DOHH2 (cell line): Measurements from ENCODE around the gene QPCTL.
A peak's percentile ranks its signal among the peaks of the same experiment; 100 is the strongest.
"Not testable (repeated sequence)": the region's sequence is repeated elsewhere in the genome, so short reads cannot be mapped to it uniquely, and the experiment has no call there.

Experiments used
- H3F3A ChIP-seq: fragments of 200-600 bp; sonication (generic), shearing (Covaris generic); 2 replicates; pipeline ENCODE4 v1.6.0; 2016; ENCODE audit warnings: antibody characterized with exemption, mild to moderate bottlenecking; ENCODE audit not compliant: control insufficient read depth, insufficient read depth
- H3K27ac ChIP-seq: fragments of 200-600 bp; sonication (generic); 2 replicates; pipeline ENCODE4 v1.5.1; 2014; ENCODE audit warnings: low read depth, mild to moderate bottlenecking, low read length, moderate library complexity
- H3K27me3 ChIP-seq: fragments of 200-600 bp; sonication (generic); 2 replicates; pipeline ENCODE4 v1.6.1; 2014; ENCODE audit warnings: mild to moderate bottlenecking, low read length, mixed read lengths; ENCODE audit not compliant: control insufficient read depth
- H3K36me3 ChIP-seq: fragments of 200-600 bp; sonication (generic); 2 replicates; pipeline ENCODE4 v1.6.1; 2014; ENCODE audit warnings: mild to moderate bottlenecking, low read length, moderate library complexity, mixed read lengths; ENCODE audit not compliant: control insufficient read depth
- H3K4me1 ChIP-seq: fragments of 200-600 bp; sonication (generic); 2 replicates; pipeline ENCODE4 v1.6.1; 2014; ENCODE audit warnings: mild to moderate bottlenecking, low read length, mixed read lengths; ENCODE audit not compliant: control insufficient read depth
- H3K4me2 ChIP-seq: fragments of 200-600 bp; sonication (generic); 2 replicates; pipeline ENCODE4 v1.6.0; 2014; ENCODE audit warnings: mild to moderate bottlenecking, low read length, moderate library complexity
- H3K4me3 ChIP-seq: fragments of 200-600 bp; sonication (generic); 2 replicates; pipeline ENCODE4 v1.5.1; 2014; ENCODE audit warnings: mild to moderate bottlenecking, low read length, mixed read lengths
- H3K79me2 ChIP-seq: fragments of 200-600 bp; sonication (generic); 2 replicates; pipeline ENCODE4 v1.6.1; 2014; ENCODE audit warnings: mild to moderate bottlenecking, low read length, mixed read lengths; ENCODE audit not compliant: control insufficient read depth
- H3K9me2 ChIP-seq: fragments of 200-600 bp; sonication (generic); replicated peaks from 2 replicates; pipeline ENCODE4 v1.6.1; 2014; ENCODE audit warnings: mild to moderate bottlenecking, low read length, mixed read lengths; ENCODE audit not compliant: control insufficient read depth
- H3K9me3 ChIP-seq: fragments of 200-600 bp; sonication (generic); 2 replicates; pipeline ENCODE4 v1.6.1; 2014; ENCODE audit warnings: antibody characterized with exemption, low read length, mixed read lengths; ENCODE audit not compliant: control insufficient read depth, insufficient read depth
- H4K20me1 ChIP-seq: fragments of 200-600 bp; sonication (generic); 2 replicates; pipeline ENCODE4 v1.6.0; 2014; ENCODE audit warnings: low read depth, mild to moderate bottlenecking, antibody characterized with exemption, low read length, moderate library complexity; ENCODE audit not compliant: control insufficient read depth, insufficient read depth
- CTCF ChIP-seq: fragments of 200-600 bp; sonication (generic); IDR thresholded peaks from one replicate; pipeline ENCODE4 v1.5.1; 2014; ENCODE audit warnings: antibody characterized with exemption, mild to moderate bottlenecking, low read depth, low read length; ENCODE audit not compliant: poor library complexity, severe bottlenecking
- EZH2phosphoT487 ChIP-seq: fragments of 200-600 bp; sonication (generic); IDR thresholded peaks from 2 replicates; pipeline ENCODE4 v1.6.1; 2017; ENCODE audit warnings: borderline replicate concordance, mild to moderate bottlenecking, antibody characterized with exemption, low read length, moderate library complexity, mixed read lengths

Gene QPCTL

GRCh38 chr19:45682117-45682516, 10.3 kb upstream of the QPCTL start:
- Histone ChIP-seq H3K27me3 (no peaks in the 10 kb centered on the region), H3K4me2 (peak overlapping the region; percentile 82), H3K36me3 (peaks cover 29% of the 10 kb centered on the region), H3F3A (peaks cover 15% of the 10 kb centered on the region), H3K9me3 (no peaks in the 10 kb centered on the region), H3K9me2 (no peaks in the 10 kb centered on the region), H3K79me2 (no peaks in the 10 kb centered on the region), H3K4me3 (peak overlapping the region; percentile 70), H3K4me1 (peaks cover 21% of the 10 kb centered on the region), H4K20me1 (no peaks in the 10 kb centered on the region), H3K27ac (no peak overlapping the region)
- no peak for TF ChIP-seq EZH2phosphoT487
- no peak for TF ChIP-seq CTCF

- Histone ChIP-seq H3K4me2 (no peak overlapping the region), H4K20me1 (no peaks in the 10 kb centered on the region), H3K36me3 (peaks cover 37% of the 10 kb centered on the region), H3K27me3 (no peaks in the 10 kb centered on the region), H3K4me3 (no peak overlapping the region), H3K9me3 (no peaks in the 10 kb centered on the region), H3K9me2 (no peaks in the 10 kb centered on the region), H3F3A (peaks cover 15% of the 10 kb centered on the region), H3K79me2 (peaks cover 1% of the 10 kb centered on the region; the same call in 1 of the 2 replicates), H3K4me1 (peaks cover 16% of the 10 kb centered on the region), H3K27ac (no peak overlapping the region)
- no peak for TF ChIP-seq CTCF
- TF ChIP-seq EZH2phosphoT487 = no peak
Observed at GRCh38 chr19:45682908-45683307, 9.6 kb upstream of the QPCTL start.

- peaks cover 22% of the 10 kb centered on the region for H3K79me2 ChIP-seq
- H3K4me2 ChIP-seq, H4K20me1 ChIP-seq, H3K9me2 ChIP-seq, H3K27ac ChIP-seq, H3K4me3 ChIP-seq, H3K9me3 ChIP-seq, H3K27me3 ChIP-seq: not testable (repeated sequence)
- peaks cover 14% of the 10 kb centered on the region for H3K4me1 ChIP-seq
- H3K36me3 ChIP-seq = peaks cover 56% of the 10 kb centered on the region
- H3F3A ChIP-seq = peaks cover 15% of the 10 kb centered on the region
Observed at GRCh38 chr19:45685045-45685444, 7.4 kb upstream of the QPCTL start.

- Histone ChIP-seq H4K20me1 (peaks cover 9% of the 10 kb centered on the region), H3K9me3 (no peaks in the 10 kb centered on the region), H3K36me3 (peaks cover 63% of the 10 kb centered on the region), H3F3A (peaks cover 10% of the 10 kb centered on the region), H3K79me2 (peaks cover 38% of the 10 kb centered on the region), H3K27ac (no peak overlapping the region), H3K4me1 (peaks cover 8% of the 10 kb centered on the region), H3K27me3 (no peaks in the 10 kb centered on the region), H3K9me2 (no peaks in the 10 kb centered on the region), H3K4me2 (no peak overlapping the region), H3K4me3 (no peak overlapping the region)
- no peak for TF ChIP-seq CTCF
- TF ChIP-seq EZH2phosphoT487 = no peak
Observed at GRCh38 chr19:45687599-45687998, 4.9 kb upstream of the QPCTL start.
